GM19238 (cell line): ENCODE measurements around the gene PLCXD1.
"Not testable (repeated sequence)": the region's sequence is repeated elsewhere in the genome, so short reads cannot be mapped to it uniquely, and the experiment has no call there.

Source experiments
- DNase-seq: peaks from one replicate; pipeline ENCODE4 v3.0.0; 2011; ENCODE audit warnings: low spot score; ENCODE audit not compliant: insufficient read length

Gene PLCXD1

GRCh38 chrX:262381-262909, 18.7 kb upstream of the PLCXD1 start:
- DNase-seq: peak; percentile 60

- DNase-seq: not testable (repeated sequence)
Measured at GRCh38 chrX:264006-264405, 17.2 kb upstream of the PLCXD1 start.

GRCh38 chrX:264634-265455, 16.3 kb upstream of the PLCXD1 start:
- DNase-seq: no peak

DNA sequence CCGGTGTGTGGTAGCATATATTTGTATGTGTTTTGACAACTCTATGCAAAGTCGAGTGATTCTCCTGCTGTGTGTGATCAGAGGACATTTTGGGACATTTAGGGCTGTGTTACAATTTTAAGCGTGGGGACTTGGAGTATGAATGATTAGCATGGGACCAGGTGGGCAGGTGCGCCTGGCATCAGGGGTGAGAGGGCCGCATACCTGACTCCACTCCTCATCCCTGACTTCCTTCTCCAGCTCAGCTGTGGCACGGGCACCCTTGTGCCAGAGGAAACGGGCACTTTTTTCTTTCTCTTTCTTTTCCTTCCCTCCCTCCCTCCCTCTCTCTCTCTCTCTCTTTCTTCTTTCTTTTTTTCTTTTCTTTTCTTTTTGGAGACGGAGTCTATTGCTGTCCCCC, 15.7 kb upstream of the PLCXD1 start:
- no peak for DNase-seq

GRCh38 chrX:267771-268261, 13.4 kb upstream of the PLCXD1 start:
- no peak for DNase-seq

- DNase-seq: no peak
Measured at GRCh38 chrX:270848-271367, 10.3 kb upstream of the PLCXD1 start.

GRCh38 chrX:274904-275475, 6.2 kb upstream of the PLCXD1 start:
- DNase-seq: no peak

DNA sequence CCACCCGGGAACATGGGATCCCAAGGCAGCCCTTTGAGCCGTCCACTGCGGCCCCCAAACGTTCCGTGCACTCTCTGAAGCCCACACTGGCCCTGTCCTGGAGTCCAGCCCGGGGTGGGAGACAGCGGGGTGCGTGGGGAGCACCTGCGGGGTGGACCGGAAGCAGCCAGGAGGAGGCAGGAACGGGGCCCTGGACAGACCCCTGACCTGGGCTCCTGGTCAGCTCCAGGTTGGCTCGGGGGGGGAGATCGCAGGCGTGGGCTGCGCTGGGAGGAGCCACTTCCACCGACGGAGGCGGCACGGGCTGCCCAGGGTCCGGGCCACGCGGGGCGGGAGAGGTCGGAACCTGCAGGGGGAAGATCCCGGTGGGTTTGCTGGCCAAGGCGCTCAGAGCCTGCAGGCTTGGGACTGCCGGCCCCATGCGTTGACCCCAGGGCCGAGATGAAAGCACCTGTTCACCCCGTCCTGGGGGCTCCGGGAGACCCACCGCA, 5.7 kb upstream of the PLCXD1 start:
- DNase-seq: no peak

- DNase-seq: peak; percentile 72
Measured at GRCh38 chrX:275967-276580, 5.1 kb upstream of the PLCXD1 start.

DNA sequence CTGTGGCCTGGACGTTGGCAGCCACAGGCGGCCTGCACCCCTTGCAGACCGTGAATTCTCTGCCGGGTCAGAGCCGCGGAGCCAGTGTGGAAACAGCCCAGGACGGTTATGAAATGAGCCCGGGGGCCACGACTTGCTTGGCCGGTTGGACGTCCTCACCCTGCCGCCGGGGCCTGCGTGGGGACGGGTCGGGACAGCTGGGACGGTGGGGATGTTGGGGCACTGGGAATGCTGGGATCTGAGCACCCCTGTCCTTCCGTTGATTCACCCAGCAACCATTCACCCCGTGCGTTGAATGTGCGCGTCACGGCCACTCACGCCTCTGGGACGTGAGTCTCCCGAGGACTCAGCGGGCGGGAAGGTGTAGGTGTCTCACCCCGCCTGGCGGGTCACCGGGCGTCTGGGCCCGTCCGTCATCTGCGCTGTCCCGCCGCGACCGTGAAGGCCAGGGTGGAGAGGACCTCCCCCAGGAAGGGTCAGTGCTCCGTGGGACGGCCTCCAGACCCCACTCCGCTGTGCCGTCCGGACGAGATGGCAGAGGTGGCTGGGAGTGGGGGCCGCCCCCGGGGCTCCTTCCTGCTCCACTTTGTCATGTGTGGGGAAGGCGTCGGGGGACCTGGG, 4.5 kb upstream of the PLCXD1 start:
- no peak for DNase-seq

- not testable (repeated sequence) for DNase-seq
Measured at GRCh38 chrX:279757-280604, 1.2 kb upstream of the PLCXD1 start.

GRCh38 chrX:280722-281121, 459 bp upstream of the PLCXD1 start:
- DNase-seq: not testable (repeated sequence)

- DNase-seq: not testable (repeated sequence)
Measured at GRCh38 chrX:282000-282681, 960 bp downstream of the PLCXD1 start.

- DNase-seq: peak; percentile 95
Measured at GRCh38 chrX:283115-283845, 2.1 kb downstream of the PLCXD1 start.

- DNase-seq: no peak
Measured at GRCh38 chrX:285076-285677, 4.0 kb downstream of the PLCXD1 start.

- DNase-seq: no peak
Measured at GRCh38 chrX:287670-288069, 6.5 kb downstream of the PLCXD1 start.

- DNase-seq: no peak
Measured at GRCh38 chrX:288561-288991, 7.4 kb downstream of the PLCXD1 start.

DNA sequence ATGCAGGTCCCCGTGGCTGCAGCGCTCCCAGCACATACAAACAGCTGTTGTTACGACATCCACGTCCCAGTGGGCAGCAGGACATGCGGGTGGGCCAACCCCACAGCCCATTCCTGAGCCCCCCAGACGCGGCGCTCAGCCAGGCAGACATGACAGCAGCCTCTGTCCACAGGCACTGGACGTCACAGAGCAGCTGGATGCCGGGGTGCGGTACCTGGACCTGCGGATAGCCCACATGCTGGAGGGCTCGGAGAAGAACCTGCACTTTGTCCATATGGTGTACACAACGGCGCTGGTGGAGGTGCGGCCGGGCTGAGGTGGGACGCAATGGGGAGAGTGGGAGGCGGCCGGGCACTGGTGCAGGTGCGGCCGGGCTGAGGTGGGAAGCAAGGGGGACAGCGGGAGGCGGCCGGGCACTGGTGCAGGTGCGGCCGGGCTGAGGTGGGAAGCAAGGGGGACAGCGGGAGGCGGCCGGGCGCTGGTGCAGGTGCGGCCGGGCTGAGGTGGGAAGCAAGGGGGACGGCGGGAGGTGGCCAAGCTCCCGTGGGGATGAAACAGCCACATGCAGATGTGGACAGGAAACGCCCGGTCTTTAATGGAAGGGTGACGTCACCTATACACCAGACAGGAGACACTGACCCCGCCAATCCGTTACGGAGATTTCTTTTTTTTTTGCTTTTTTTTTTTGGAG, 9.4 kb downstream of the PLCXD1 start:
- no peak for DNase-seq
